Large intestine (tissue), 3 donors: Measurements from ENCODE around the gene SYTL5. TPM values are rescaled to one million over a fixed set of nuclear protein-coding genes. Genes with fewer than 3 reads are reported as not detected.

Experiments
- DNase-seq, 2 donors: peaks; one replicate each; pipeline versions ENCODE4 v3.0.0 to v3.0.0-alpha.2; 2013
- H3K27ac ChIP-seq: one replicate; pipeline ENCODE4 v1.5.1; 2013; ENCODE audit warnings: low read length
- H3K27me3 ChIP-seq: 2 replicates; pipeline ENCODE4 v1.6.1; 2013; ENCODE audit warnings: low read length; ENCODE audit not compliant: control insufficient read depth, insufficient read depth
- H3K36me3 ChIP-seq: 2 replicates; pipeline ENCODE4 v1.6.1; 2013; ENCODE audit warnings: low read length; ENCODE audit not compliant: control insufficient read depth, insufficient read depth
- H3K4me1 ChIP-seq: one replicate; pipeline ENCODE4 v1.6.1; 2013; ENCODE audit warnings: low read length; ENCODE audit not compliant: control insufficient read depth, insufficient read depth
- H3K4me3 ChIP-seq: one replicate; pipeline ENCODE4 v1.5.1; 2013; ENCODE audit warnings: low read length
- H3K9me3 ChIP-seq: one replicate; pipeline ENCODE4 v1.6.1; 2013; ENCODE audit warnings: mild to moderate bottlenecking, low read depth, low read length, moderate library complexity; ENCODE audit not compliant: control insufficient read depth
- WGBS: methylation state at CpG from one replicate; pipeline ENCODE4 v1.1.5; 2013; ENCODE audit warnings: low lambda C conversion rate; ENCODE audit not compliant: insufficient coverage; 5-methylcytosine and 5-hydroxymethylcytosine counted together
- polyA plus RNA-seq: library from polyadenylated mRNA; unstranded; fragments of 120-200 nt; gene quantifications from one replicate; pipeline ENCODE4 v1.2.1, GENCODE V29; 2013

SYTL5 gene
- polyA plus RNA-seq, 1 donor: 3.6 TPM

DNA sequence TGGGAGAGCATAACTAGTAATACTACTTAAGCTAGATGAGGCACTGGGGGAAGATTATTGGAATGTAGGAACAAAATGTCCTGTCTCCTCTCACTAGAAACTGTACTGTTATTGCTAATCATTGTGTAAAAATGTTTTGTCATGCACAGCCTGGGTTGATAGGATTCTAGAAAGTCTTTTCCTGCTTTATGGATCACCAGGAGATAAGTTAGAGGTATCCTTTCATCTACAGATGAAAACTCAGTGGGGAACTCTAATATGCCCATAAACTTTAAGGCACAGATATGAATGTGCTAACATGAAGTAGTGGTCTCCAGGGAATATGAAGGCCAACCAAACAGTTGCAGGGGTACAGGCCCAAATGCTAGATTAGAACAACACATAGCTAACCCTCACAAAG lies 156.8 kb downstream of the SYTL5 start:
- H3K27ac ChIP-seq: no peak overlapping the region
- H3K27me3 ChIP-seq: no peaks in the 10 kb centered on the region
- H3K4me1 ChIP-seq: no peaks in the 10 kb centered on the region
- DNase-seq: no peak
- no peaks in the 10 kb centered on the region for H3K9me3 ChIP-seq
- H3K36me3 ChIP-seq: no peaks in the 10 kb centered on the region
- no peak overlapping the region for H3K4me3 ChIP-seq

DNA sequence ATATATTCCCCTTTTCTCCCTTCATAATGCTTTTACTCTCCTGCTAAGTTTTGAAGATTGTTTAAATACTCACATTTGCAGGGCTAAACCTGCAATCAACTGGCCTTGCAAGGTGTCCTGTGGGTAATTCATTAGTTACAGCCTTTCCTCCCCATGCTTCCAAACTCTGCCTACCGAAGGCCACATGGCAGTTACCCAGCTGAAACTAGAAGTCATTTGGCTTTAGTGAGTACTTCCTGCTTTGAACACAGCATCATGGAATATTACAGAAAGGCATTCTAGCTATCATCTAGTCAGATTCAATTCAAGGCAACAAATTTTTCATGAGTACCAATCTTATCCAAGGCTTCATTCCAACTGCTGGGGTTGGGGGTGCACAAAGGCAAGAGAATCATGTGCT lies 158.7 kb downstream of the SYTL5 start:
- DNase-seq: no peak
- Histone ChIP-seq H3K4me3 (no peak overlapping the region), H3K27ac (no peak overlapping the region), H3K36me3 (no peaks in the 10 kb centered on the region), H3K4me1 (no peaks in the 10 kb centered on the region), H3K27me3 (no peaks in the 10 kb centered on the region), H3K9me3 (no peaks in the 10 kb centered on the region)
- no CpG with 5 or more reads among the region's 1 CpG for WGBS

DNA sequence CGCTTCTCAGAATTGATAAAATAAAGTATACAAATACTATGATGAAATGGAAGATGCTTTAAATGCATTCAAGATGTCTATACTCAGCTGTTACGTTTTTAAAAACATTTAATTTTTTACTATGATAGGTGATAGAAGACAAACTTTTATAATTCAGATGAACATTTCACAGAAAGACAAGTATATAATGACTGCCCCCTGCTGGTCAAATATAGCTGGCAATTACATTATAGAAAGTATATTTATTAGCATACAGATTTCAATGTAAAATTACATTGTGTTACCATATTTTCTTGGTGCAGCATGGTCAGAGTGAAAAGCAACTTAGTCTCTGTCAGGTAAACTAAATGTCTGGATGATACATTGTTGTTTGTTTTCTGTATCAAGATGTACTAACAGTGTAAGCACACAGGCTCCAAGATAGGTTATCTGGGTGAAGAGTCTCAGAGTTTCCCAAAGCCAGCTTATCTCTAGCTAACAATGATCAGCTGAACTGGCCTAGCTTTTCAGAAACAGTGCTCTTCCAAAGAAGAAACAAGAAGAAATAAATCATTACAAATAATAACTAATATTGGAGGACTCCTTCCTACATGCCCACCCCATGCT lies 160.2 kb downstream of the SYTL5 start:
- no CpG with 5 or more reads among the region's 2 CpGs for WGBS
- H3K36me3 ChIP-seq: no peaks in the 10 kb centered on the region
- peak; percentile 6 to 12 for DNase-seq
- no peaks in the 10 kb centered on the region for H3K9me3 ChIP-seq
- no peak overlapping the region for H3K27ac ChIP-seq
- no peak overlapping the region for H3K4me3 ChIP-seq
- H3K4me1 ChIP-seq: no peaks in the 10 kb centered on the region
- no peaks in the 10 kb centered on the region for H3K27me3 ChIP-seq

DNA sequence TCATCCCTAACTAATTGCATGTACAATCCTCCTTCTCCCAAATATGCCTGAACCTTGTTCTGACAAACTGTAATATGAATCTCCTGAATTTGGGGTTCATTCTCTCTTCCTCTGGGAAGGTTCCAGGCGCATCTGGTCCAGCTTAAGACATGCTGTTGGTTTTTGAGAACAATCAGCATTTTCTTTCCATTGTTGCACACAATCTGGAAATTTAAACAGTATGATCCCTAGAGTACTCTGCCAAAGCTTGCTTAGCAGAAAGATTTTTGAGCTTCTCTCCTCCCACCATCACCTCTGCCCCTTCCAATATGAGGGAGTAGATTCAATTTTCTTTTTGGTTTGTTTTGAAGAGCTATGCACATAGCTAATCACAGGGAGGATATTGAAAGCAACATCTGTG lies 164.2 kb downstream of the SYTL5 start:
- no peaks in the 10 kb centered on the region for H3K36me3 ChIP-seq
- H3K4me1 ChIP-seq: no peaks in the 10 kb centered on the region
- no CpG with 5 or more reads among the region's 1 CpG for WGBS
- H3K9me3 ChIP-seq: no peaks in the 10 kb centered on the region
- H3K4me3 ChIP-seq: no peak overlapping the region
- DNase-seq: no peak
- no peak overlapping the region for H3K27ac ChIP-seq
- H3K27me3 ChIP-seq: no peaks in the 10 kb centered on the region

DNA sequence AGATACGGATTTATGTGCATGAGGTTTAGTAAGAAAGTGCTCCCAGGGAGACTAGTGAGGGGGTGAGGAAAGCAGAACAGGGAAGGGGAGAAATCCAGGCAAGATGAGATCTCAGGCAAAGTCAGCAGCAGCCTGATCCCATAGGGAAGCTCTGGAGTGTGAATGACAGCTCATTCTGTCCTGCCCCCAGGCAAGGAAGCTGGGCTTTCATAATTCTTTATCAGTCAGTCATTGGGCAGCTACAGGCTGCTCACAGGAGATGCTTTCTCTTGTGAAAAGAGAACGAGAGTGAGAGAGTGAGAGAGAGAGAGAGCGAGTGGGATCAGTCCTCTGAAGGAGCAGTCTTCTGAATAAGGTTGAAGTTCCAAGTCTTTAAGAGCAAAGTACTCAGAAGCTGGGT lies 166.2 kb downstream of the SYTL5 start:
- Histone ChIP-seq H3K27ac (no peak overlapping the region), H3K27me3 (no peaks in the 10 kb centered on the region), H3K9me3 (no peaks in the 10 kb centered on the region), H3K4me1 (no peaks in the 10 kb centered on the region), H3K36me3 (no peaks in the 10 kb centered on the region), H3K4me3 (no peak overlapping the region)
- no peak for DNase-seq
- WGBS: no CpG with 5 or more reads among the region's 3 CpGs

DNA sequence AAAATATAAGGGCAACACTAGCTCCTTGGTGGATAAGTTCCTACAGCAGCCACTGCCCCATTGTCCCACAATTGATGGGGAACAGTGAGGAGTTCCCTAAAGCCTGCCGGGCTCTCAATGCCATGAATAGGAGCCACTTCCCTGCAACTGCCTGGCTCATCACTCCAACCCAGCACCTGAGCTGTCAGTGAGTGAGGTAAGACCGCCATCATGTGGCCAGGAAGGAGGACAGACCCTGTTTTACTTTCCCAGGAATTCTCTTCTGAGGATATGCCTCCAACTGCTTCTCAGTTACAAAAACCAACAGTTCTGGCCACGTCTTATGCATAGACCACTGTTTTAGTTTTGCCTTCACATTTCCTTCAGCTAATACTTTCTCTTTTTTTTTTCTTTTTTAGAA lies 168.8 kb downstream of the SYTL5 start:
- WGBS: no CpG with 5 or more reads among the region's 3 CpGs
- H3K9me3 ChIP-seq: no peaks in the 10 kb centered on the region
- no peaks in the 10 kb centered on the region for H3K36me3 ChIP-seq
- no peaks in the 10 kb centered on the region for H3K27me3 ChIP-seq
- H3K27ac ChIP-seq: no peak overlapping the region
- no peaks in the 10 kb centered on the region for H3K4me1 ChIP-seq
- no peak overlapping the region for H3K4me3 ChIP-seq
- peak; percentile 11 to 31 for DNase-seq

DNA sequence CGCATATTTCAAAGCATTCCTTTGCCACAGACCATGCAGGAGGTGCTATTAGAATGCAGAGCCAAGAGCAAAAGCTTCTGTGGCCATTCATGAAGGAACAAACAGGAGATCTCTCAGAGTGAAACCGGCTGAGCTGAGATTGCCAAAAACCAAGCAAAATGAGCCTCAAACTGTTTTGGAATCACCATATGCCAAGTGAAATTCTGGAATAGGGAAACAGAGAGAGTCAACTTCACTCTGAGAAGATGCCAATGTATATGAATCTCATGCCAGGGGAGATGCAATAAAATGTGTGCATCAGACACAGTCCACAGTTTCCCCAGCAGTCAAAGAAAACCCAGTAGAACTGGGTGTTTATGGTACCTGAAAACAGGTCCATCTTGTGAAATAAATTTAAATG lies 172.0 kb downstream of the SYTL5 start:
- no CpG with 5 or more reads among the region's 2 CpGs for WGBS
- no peaks in the 10 kb centered on the region for H3K4me1 ChIP-seq
- H3K4me3 ChIP-seq: no peak overlapping the region
- H3K36me3 ChIP-seq: no peaks in the 10 kb centered on the region
- DNase-seq: no peak
- no peaks in the 10 kb centered on the region for H3K9me3 ChIP-seq
- no peak overlapping the region for H3K27ac ChIP-seq
- H3K27me3 ChIP-seq: no peaks in the 10 kb centered on the region

Other genes with a start within 250 kb of the SYTL5 start
- 15.9 TPM for gene CYBB, start 226.5 kb upstream of the SYTL5 start, polyA plus RNA-seq
- 23.9 TPM for gene DYNLT3, start 159.0 kb upstream of the SYTL5 start, polyA plus RNA-seq
- gene SRPX, start 214.3 kb downstream of the SYTL5 start, polyA plus RNA-seq: 18.9 TPM